Adrenal gland (tissue), 12 donors: ENCODE measurements around the gene RGS3. TPM values are rescaled to one million over a fixed set of nuclear protein-coding genes. Genes with fewer than 3 reads are reported as not detected.

Experiments
- DNase-seq, 7 donors: peaks; one replicate each; pipeline ENCODE4 v3.0.0-alpha.2; 2019 to 2020
- H3K27ac ChIP-seq, 5 donors: fragments of 200-600 bp; sonication (generic) in 4 of 5; 1 replicate in 3 of 5; 2 replicates in 2 of 5; pipeline versions ENCODE4 v1.5.1 to v1.8.0; 2016 to 2020; ENCODE audit warnings: mild to moderate bottlenecking in 1 of 5
- H3K27me3 ChIP-seq: fragments of 200-600 bp; 2 replicates; pipeline ENCODE4 v1.8.0; 2021
- H3K36me3 ChIP-seq, 2 donors: fragments of 200-600 bp; replicated peaks in 1 of 2; 1 replicate in 1 of 2; 2 replicates in 1 of 2; pipeline versions ENCODE4 v1.5.1 to v1.8.0; 2018 to 2022
- H3K4me1 ChIP-seq, 2 donors: fragments of 200-600 bp; replicated peaks in 1 of 2; 1 replicate in 1 of 2; 2 replicates in 1 of 2; pipeline versions ENCODE4 v1.5.1 to v1.8.0; 2018 to 2021
- H3K4me3 ChIP-seq, 4 donors: fragments of 200-600 bp; sonication (generic) in 3 of 4; one replicate each; pipeline ENCODE4 v1.5.1; 2016 to 2018
- H3K9me3 ChIP-seq, 3 donors: fragments of 200-600 bp; sonication (generic) in 1 of 3; replicated peaks in 1 of 3; 1 replicate in 2 of 3; 2 replicates in 1 of 3; pipeline versions ENCODE4 v1.5.1 to v1.8.0; 2016 to 2021
- CTCF ChIP-seq, 6 experiments: fragments of 450-650 bp in 4 of 6; fragments of 200-600 bp in 2 of 6; sonication (generic) in 1 of 6; IDR thresholded peaks; 1 replicate in 5 of 6; 2 replicates in 1 of 6; pipeline versions ENCODE4 v1.5.1 to v1.8.0; 2016 to 2021; ENCODE audit warnings: antibody characterized with exemption in 6 of 6, mild to moderate bottlenecking in 2 of 6, moderate library complexity in 1 of 6
- POLR2A ChIP-seq, 2 donors: fragments of 450-650 bp; IDR thresholded peaks; one replicate each; pipeline ENCODE4 v1.6.1; 2017; ENCODE audit warnings: antibody characterized with exemption in 2 of 2, mild to moderate bottlenecking in 2 of 2, moderate library complexity in 1 of 2
- WGBS, 4 donors: extraction: QIAGEN DNeasy Blood & Tissue Kit in 2 of 4; methylation state at CpG; one replicate each; pipeline versions ENCODE4 v1.1.5 to v1.1.7; 2013 to 2017; 5-methylcytosine and 5-hydroxymethylcytosine counted together
- intact Hi-C, 2 donors: fragments of 100-400 bp; cut with DNase I; formaldehyde crosslinking; loops; one replicate each; pipeline versions ENCODE4 v1.14.1 to v1.15.0; 2022 to 2023
- polyA plus RNA-seq, 3 donors: library from polyadenylated mRNA; stranded (reverse); fragments of 200-250 nt in 2 of 3; fragments of 350-450 nt in 1 of 3; fragmentation: Illumina TruSeq in 1 of 3; extraction: RNeasy Lipid Tissue Mini Kit (QIAGEN cat#74804) in 1 of 3; gene quantifications; one replicate each; pipeline ENCODE4 v1.2.3, GENCODE V29; 2013 to 2014
- total RNA-seq, 9 donors: library from RNA; depleted of rRNA in 4 of 9; stranded (reverse); fragments of >200 nt in 4 of 9; fragments of 120-200 nt in 1 of 9; fragmentation: NEBNext Ultra II Directional in 1 of 9; extraction: Animal tissue kit (Norgen Biotek cat#: 25700) in 1 of 9; gene quantifications; one replicate each; pipeline versions ENCODE4 v1.1.0 to v1.2.4, GENCODE V29; 2013 to 2023
- donor health status: healthy with polysubstance abuse.
- donor health status: Bipolar disorder and iron deficiency.
- donor health status: DM: yes; HTN: yes; CAD: no.
- donor health status: DM: no; HTN: no; CAD: no.
- donor health status: DM: no; HTN: no; CAD: no.
- donor health status: DM: yes; HTN: yes; CAD: no.

Gene RGS3
- total and polyA plus RNA-seq, 12 donors, result 34.5 to 126 (median 65.6) TPM

- Histone ChIP-seq H3K9me3 (no peaks in the 10 kb centered on the region), H3K27me3 (no peaks in the 10 kb centered on the region), H3K4me3 (no peak overlapping the region), H3K36me3 (no peaks in the 10 kb centered on the region), H3K27ac (no peak overlapping the region), H3K4me1 (peaks cover 0 to 19% of the 10 kb centered on the region in 2 donors)
- WGBS, 4 donors, result 89 to 100% (median 98%) methylated on average over 1 to 2 of the region's 2 CpGs
- intact Hi-C loops, result no loop called here
- no peak for DNase-seq
- no peak for TF ChIP-seq POLR2A (IDR thresholded peaks at IDR 0.05)
- no peak for TF ChIP-seq CTCF (IDR thresholded peaks at IDR 0.05)
Measured at GRCh38 chr9:113513536-113513935, 50.0 kb downstream of the RGS3 start.

- Histone ChIP-seq H3K9me3 (no peaks in the 10 kb centered on the region), H3K27me3 (no peaks in the 10 kb centered on the region), H3K4me1 (peaks cover 0 to 17% of the 10 kb centered on the region in 2 donors), H3K27ac (no peak overlapping the region), H3K4me3 (no peak overlapping the region), H3K36me3 (no peaks in the 10 kb centered on the region)
- DNase-seq, result no peak
- TF ChIP-seq CTCF (IDR thresholded peaks at IDR 0.05) (no peak), POLR2A (IDR thresholded peaks at IDR 0.05) (no peak)
- intact Hi-C loops, result no loop called here
- WGBS, 4 donors, result 94 to 98% (median 95%) methylated on average over 12 of the region's 12 CpGs
Measured at GRCh38 chr9:113514061-113514460, 50.5 kb downstream of the RGS3 start.

- Histone ChIP-seq H3K36me3 (no peaks in the 10 kb centered on the region), H3K9me3 (no peaks in the 10 kb centered on the region), H3K4me1 (peaks cover 0 to 19% of the 10 kb centered on the region in 2 donors), H3K4me3 (no peak overlapping the region), H3K27me3 (no peaks in the 10 kb centered on the region), H3K27ac (no peak overlapping the region)
- intact Hi-C loops, result no loop called here
- DNase-seq, result no peak
- 84 to 96% (median 91%) methylated on average over 6 of the region's 6 CpGs for WGBS, 4 donors
- TF ChIP-seq CTCF (IDR thresholded peaks at IDR 0.05), result no peak
- TF ChIP-seq POLR2A (IDR thresholded peaks at IDR 0.05), result no peak
Measured at GRCh38 chr9:113514748-113515147, 51.2 kb downstream of the RGS3 start.

- Histone ChIP-seq H3K27me3 (no peaks in the 10 kb centered on the region), H3K4me1 (peaks cover 0 to 20% of the 10 kb centered on the region in 2 donors), H3K4me3 (no peak overlapping the region), H3K9me3 (no peaks in the 10 kb centered on the region), H3K27ac (peak overlapping the region in 1 of 5 donors; percentile 37), H3K36me3 (no peaks in the 10 kb centered on the region)
- TF ChIP-seq POLR2A (IDR thresholded peaks at IDR 0.05) (no peak), CTCF (IDR thresholded peaks at IDR 0.05) (no peak)
- no peak for DNase-seq
- WGBS, 4 donors, result 62 to 86% (median 72%) methylated on average over 4 of the region's 4 CpGs
- intact Hi-C loops, result no loop called here
Measured at GRCh38 chr9:113515862-113516261, 52.3 kb downstream of the RGS3 start.
